SH-SY5Y (cell line): ENCODE measurements around the gene SCNN1B.

Experiments used
- GATA2 ChIP-seq: IDR thresholded peaks from 2 replicates; pipeline ENCODE4 v1.6.1; 2011; ENCODE audit warnings: mild to moderate bottlenecking, low read depth, low read length
- GATA3 ChIP-seq: IDR thresholded peaks from 2 replicates; pipeline ENCODE4 v1.6.1; 2011; ENCODE audit warnings: low read depth, mild to moderate bottlenecking, low read length, moderate library complexity

GRCh38 chr16:23330161-23330560 lies 28.1 kb downstream of the SCNN1B start:
- no peak for TF ChIP-seq GATA2
- TF ChIP-seq GATA3, result no peak
